ENCODE data around the gene HINFP.

DNA sequence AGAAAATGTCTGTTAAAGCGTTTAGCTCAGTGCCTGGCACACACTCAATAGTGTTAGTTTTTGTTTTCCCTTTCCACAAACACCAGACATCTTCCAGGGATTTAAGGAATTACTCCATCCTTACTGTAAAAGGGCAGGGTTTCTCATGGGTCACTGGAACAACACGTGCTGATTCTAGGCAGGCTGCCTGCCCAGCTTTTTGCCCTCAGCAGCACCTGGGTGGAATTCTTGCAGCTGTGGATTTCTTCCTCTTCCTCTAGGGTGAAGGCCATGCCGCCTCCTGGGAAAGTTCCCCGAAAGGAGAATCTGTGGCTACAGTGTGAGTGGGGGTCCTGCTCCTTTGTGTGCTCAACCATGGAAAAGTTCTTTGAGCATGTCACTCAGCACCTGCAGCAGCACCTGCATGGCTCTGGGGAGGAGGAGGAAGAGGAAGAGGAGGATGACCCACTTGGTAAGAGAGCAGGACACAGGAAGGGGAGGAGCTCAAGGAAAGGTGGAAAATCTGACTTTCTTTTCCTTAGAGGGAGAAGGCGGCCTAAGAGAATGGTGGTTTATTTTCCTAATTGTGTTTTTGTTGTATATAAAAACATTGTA is 5.4 kb downstream of the HINFP start:
- TF ChIP-seq, protein P1, sequence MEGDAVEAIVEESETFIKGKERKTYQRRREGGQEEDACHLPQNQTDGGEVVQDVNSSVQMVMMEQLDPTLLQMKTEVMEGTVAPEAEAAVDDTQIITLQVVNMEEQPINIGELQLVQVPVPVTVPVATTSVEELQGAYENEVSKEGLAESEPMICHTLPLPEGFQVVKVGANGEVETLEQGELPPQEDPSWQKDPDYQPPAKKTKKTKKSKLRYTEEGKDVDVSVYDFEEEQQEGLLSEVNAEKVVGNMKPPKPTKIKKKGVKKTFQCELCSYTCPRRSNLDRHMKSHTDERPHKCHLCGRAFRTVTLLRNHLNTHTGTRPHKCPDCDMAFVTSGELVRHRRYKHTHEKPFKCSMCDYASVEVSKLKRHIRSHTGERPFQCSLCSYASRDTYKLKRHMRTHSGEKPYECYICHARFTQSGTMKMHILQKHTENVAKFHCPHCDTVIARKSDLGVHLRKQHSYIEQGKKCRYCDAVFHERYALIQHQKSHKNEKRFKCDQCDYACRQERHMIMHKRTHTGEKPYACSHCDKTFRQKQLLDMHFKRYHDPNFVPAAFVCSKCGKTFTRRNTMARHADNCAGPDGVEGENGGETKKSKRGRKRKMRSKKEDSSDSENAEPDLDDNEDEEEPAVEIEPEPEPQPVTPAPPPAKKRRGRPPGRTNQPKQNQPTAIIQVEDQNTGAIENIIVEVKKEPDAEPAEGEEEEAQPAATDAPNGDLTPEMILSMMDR (IDR thresholded peaks at IDR 0.05; ENCODE audit: low read depth, low read length), result no peak
- TF ChIP-seq, protein P2, sequence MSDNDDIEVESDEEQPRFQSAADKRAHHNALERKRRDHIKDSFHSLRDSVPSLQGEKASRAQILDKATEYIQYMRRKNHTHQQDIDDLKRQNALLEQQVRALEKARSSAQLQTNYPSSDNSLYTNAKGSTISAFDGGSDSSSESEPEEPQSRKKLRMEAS (IDR thresholded peaks at IDR 0.05; ENCODE audit: low read depth, low read length), result no peak
